HCT116 (cell line): ENCODE measurements around the gene PIK3R1. TPM values are rescaled to one million over a fixed set of nuclear protein-coding genes. Genes with fewer than 3 reads are reported as not detected.

Experiments used
- ATAC-seq: fragments of 200-7000 bp; cut with Tn5 transposase; 2 replicates; pipeline ENCODE4 v1.9.1; 2020; ENCODE audit warnings: mild to moderate bottlenecking, moderate library complexity
- BruUV-seq: library from RNA; stranded (reverse); fragments of 400-500 nt; replicated peaks from 2 replicates; lab custom pipeline; 2021; lab: Mats Ljungman, UMichigan
- CTCF ChIA-PET: fragments of 300-600 bp; sonication (Branson Sonifier 250); formaldehyde crosslinking; loops from one replicate; lab custom pipeline; 2021; ENCODE audit warnings: antibody characterized with exemption; lab: Charles Lee
- POLR2A ChIA-PET: fragments of 300-600, 350-600 bp; sonication (Branson Sonifier 250); formaldehyde crosslinking; loops from one replicate; lab custom pipeline; 2021; ENCODE audit warnings: antibody characterized with exemption; lab: Charles Lee
- RAD21 ChIA-PET, 2 experiments: fragments of 300-600 bp; sonication (Branson Sonifier 250); formaldehyde crosslinking; loops; one replicate each; lab custom pipeline; 2023; ENCODE audit warnings: low total read pairs in 2 of 2; ENCODE audit not compliant: uncharacterized antibody in 2 of 2, unreplicated experiment in 2 of 2, low non-redundant PET in 1 of 2; lab: Charles Lee
- DNase-seq: peaks from one replicate; pipeline ENCODE4 v3.0.0-alpha.2; 2010; ENCODE audit warnings: low read depth, low spot score
- H2AFZ ChIP-seq: fragments of 200-600 bp; shearing (Covaris generic), sonication (generic); 2 replicates; pipeline ENCODE4 v1.6.1; 2017; ENCODE audit warnings: low read depth, mixed run types, mixed read lengths, antibody characterized with exemption, low read length; ENCODE audit not compliant: poor library complexity, severe bottlenecking
- H3K27ac ChIP-seq: 2 replicates; pipeline ENCODE4 v1.5.1; 2012; ENCODE audit warnings: low read depth, low read length
- H3K27me3 ChIP-seq: fragments of 200-600 bp; sonication (generic); 2 replicates; pipeline ENCODE4 v1.6.1; 2016; ENCODE audit warnings: mixed run types, low read length, mixed read lengths; ENCODE audit not compliant: insufficient read depth
- H3K36me3 ChIP-seq, 2 experiments: fragments of 200-500 bp in 1 of 2; fragments of 200-600 bp in 1 of 2; sonication (Bioruptor generic) in 1 of 2; sonication (generic) in 1 of 2; 2 replicates each; pipeline versions ENCODE4 v1.5.1 to v1.6.1; 2014 to 2016; ENCODE audit warnings: low read length in 2 of 2, inconsistent platforms in 1 of 2, mixed read lengths in 1 of 2, mixed run types in 1 of 2; ENCODE audit not compliant: insufficient read depth in 2 of 2, control insufficient read depth in 1 of 2
- H3K4me1 ChIP-seq, 2 experiments: fragments of 200-600 bp in 1 of 2; sonication (generic) in 1 of 2; 2 replicates each; pipeline versions ENCODE4 v1.5.1 to v1.6.1; 2012 to 2017; ENCODE audit warnings: low read length in 2 of 2, inconsistent platforms in 1 of 2, mild to moderate bottlenecking in 1 of 2, mixed read lengths in 1 of 2, mixed run types in 1 of 2, moderate library complexity in 1 of 2; ENCODE audit not compliant: insufficient read depth in 2 of 2, control insufficient read depth in 1 of 2
- H3K4me2 ChIP-seq: fragments of 200-600 bp; sonication (generic); 2 replicates; pipeline ENCODE4 v1.6.1; 2017; ENCODE audit warnings: mixed run types, low read length, mixed read lengths
- H3K4me3 ChIP-seq, 2 experiments: fragments of 200-600 bp in 1 of 2; sonication (generic) in 1 of 2; replicated peaks in 1 of 2; 2 replicates each; pipeline ENCODE4 v1.5.1; 2011 to 2016; ENCODE audit warnings: low read length in 2 of 2, control low read depth in 1 of 2, low read depth in 1 of 2, mild to moderate bottlenecking in 1 of 2, mixed read lengths in 1 of 2, mixed run types in 1 of 2
- H3K79me2 ChIP-seq: fragments of 200-600 bp; sonication (generic); 2 replicates; pipeline ENCODE4 v1.6.1; 2017; ENCODE audit warnings: mild to moderate bottlenecking, mixed run types, low read length, moderate library complexity, mixed read lengths; ENCODE audit not compliant: insufficient read depth
- H3K9ac ChIP-seq: fragments of 200-600 bp; sonication (generic); 2 replicates; pipeline ENCODE4 v1.6.1; 2016; ENCODE audit warnings: low read length, mixed read lengths
- H3K9me2 ChIP-seq: fragments of 200-600 bp; sonication (generic), shearing (Covaris generic); 2 replicates; pipeline ENCODE4 v1.6.1; 2017; ENCODE audit warnings: mixed run types, mild to moderate bottlenecking, moderate library complexity; ENCODE audit not compliant: insufficient read depth
- H3K9me3 ChIP-seq, 2 experiments: fragments of 200-500 bp in 1 of 2; fragments of 200-600 bp in 1 of 2; sonication (Bioruptor generic) in 1 of 2; sonication (generic) in 1 of 2; 2 replicates each; pipeline ENCODE4 v1.6.1; 2014 to 2017; ENCODE audit warnings: low read length in 2 of 2, mixed read lengths in 2 of 2, inconsistent platforms in 1 of 2, low read depth in 1 of 2, mild to moderate bottlenecking in 1 of 2, mixed run types in 1 of 2, moderate library complexity in 1 of 2; ENCODE audit not compliant: control insufficient read depth in 1 of 2, insufficient read depth in 1 of 2
- H4K20me1 ChIP-seq: fragments of 200-600 bp; sonication (generic), shearing (Covaris generic); 2 replicates; pipeline ENCODE4 v1.6.1; 2017; ENCODE audit warnings: mixed run types, mild to moderate bottlenecking, moderate library complexity; ENCODE audit not compliant: insufficient read depth
- CBX3 ChIP-seq: IDR thresholded peaks from 2 replicates; pipeline ENCODE4 v1.6.1; 2012; ENCODE audit warnings: low read depth
- EGR1 ChIP-seq: IDR thresholded peaks from 2 replicates; pipeline ENCODE4 v1.6.1; 2012; ENCODE audit warnings: low read depth
- ELF1 ChIP-seq: IDR thresholded peaks from 2 replicates; pipeline ENCODE4 v1.6.1; 2012; ENCODE audit warnings: low read depth, borderline replicate concordance
- EZH2 ChIP-seq: fragments of 200-600 bp; sonication (generic); IDR thresholded peaks from 2 replicates; pipeline ENCODE4 v1.6.1; 2017; ENCODE audit warnings: antibody characterized with exemption, mixed run types
- EZH2phosphoT487 ChIP-seq: fragments of 200-600 bp; IDR thresholded peaks from 2 replicates; pipeline ENCODE4 v1.6.1; 2018; ENCODE audit warnings: antibody characterized with exemption, borderline replicate concordance
- FOSL1 ChIP-seq: IDR thresholded peaks from 2 replicates; pipeline ENCODE4 v1.6.1; 2012; ENCODE audit warnings: low read depth
- JUND ChIP-seq: IDR thresholded peaks from 2 replicates; pipeline ENCODE4 v1.6.1; 2012
- POLR2AphosphoS5 ChIP-seq: IDR thresholded peaks from 2 replicates; pipeline ENCODE4 v1.6.1; 2011; ENCODE audit warnings: mild to moderate bottlenecking, low read depth, low read length, moderate library complexity
- RAD21 ChIP-seq: IDR thresholded peaks from 2 replicates; pipeline ENCODE4 v1.6.1; 2012; ENCODE audit warnings: low read depth, mild to moderate bottlenecking
- SIN3A ChIP-seq: IDR thresholded peaks from 2 replicates; pipeline ENCODE4 v1.6.1; 2012; ENCODE audit warnings: low read depth
- SRF ChIP-seq: IDR thresholded peaks from 2 replicates; pipeline ENCODE4 v1.6.1; 2012; ENCODE audit warnings: low read depth
- TCF7L2 ChIP-seq: IDR thresholded peaks from 2 replicates; pipeline ENCODE4 v1.7.0; 2011; ENCODE audit warnings: borderline replicate concordance, inconsistent platforms; ENCODE audit not compliant: insufficient read depth, insufficient read length; ENCODE audit errors: extremely low read depth
- YY1 ChIP-seq: IDR thresholded peaks from 2 replicates; pipeline ENCODE4 v1.6.1; 2011; ENCODE audit warnings: low read length, low read depth, moderate library complexity, mild to moderate bottlenecking; ENCODE audit not compliant: insufficient replicate concordance; ENCODE audit errors: extremely low read depth
- ZFX ChIP-seq: fragments of 450-650 bp; IDR thresholded peaks from 2 replicates; pipeline ENCODE4 v1.6.1; 2017
- ZNF274 ChIP-seq: fragments of 200-500 bp; sonication (Bioruptor generic); IDR thresholded peaks from 2 replicates; pipeline ENCODE4 v1.6.1; 2014; ENCODE audit warnings: mild to moderate bottlenecking, low read depth, low read length, inconsistent platforms
- intact Hi-C: fragments of 100-400 bp; cut with micrococcal nuclease; formaldehyde crosslinking; loops from 2 replicates; pipeline ENCODE4 v1.10.0; 2022
- total RNA-seq: library from RNA; stranded (reverse); gene quantifications from one replicate; pipeline ENCODE4 v1.2.1, GENCODE V29; 2021; ENCODE audit not compliant: unreplicated experiment
- TF ChIP-seq, protein P1 (sequence below): IDR thresholded peaks from 2 replicates; pipeline ENCODE4 v1.6.1; 2012
- TF ChIP-seq, protein P2 (sequence below), 3 experiments: fragments of 200-600 bp in 1 of 3; sonication (generic) in 1 of 3; IDR thresholded peaks in 2 of 3; conservative IDR thresholded peaks in 1 of 3; 2 replicates each; pipeline ENCODE4 v1.5.1; 2012 to 2017; ENCODE audit warnings: low read depth in 2 of 3, low read length in 2 of 3, antibody characterized with exemption in 1 of 3, borderline replicate concordance in 1 of 3, control low read depth in 1 of 3, mild to moderate bottlenecking in 1 of 3, mixed read lengths in 1 of 3, mixed run types in 1 of 3, moderate library complexity in 1 of 3; ENCODE audit not compliant: insufficient read depth in 1 of 3
- TF ChIP-seq, protein P3 (sequence below): IDR thresholded peaks from 2 replicates; pipeline ENCODE4 v1.6.1; 2012; ENCODE audit warnings: low read depth

The PIK3R1 gene
- total RNA-seq, 1 experiment from 2014 or later: 7.2 TPM

DNA sequence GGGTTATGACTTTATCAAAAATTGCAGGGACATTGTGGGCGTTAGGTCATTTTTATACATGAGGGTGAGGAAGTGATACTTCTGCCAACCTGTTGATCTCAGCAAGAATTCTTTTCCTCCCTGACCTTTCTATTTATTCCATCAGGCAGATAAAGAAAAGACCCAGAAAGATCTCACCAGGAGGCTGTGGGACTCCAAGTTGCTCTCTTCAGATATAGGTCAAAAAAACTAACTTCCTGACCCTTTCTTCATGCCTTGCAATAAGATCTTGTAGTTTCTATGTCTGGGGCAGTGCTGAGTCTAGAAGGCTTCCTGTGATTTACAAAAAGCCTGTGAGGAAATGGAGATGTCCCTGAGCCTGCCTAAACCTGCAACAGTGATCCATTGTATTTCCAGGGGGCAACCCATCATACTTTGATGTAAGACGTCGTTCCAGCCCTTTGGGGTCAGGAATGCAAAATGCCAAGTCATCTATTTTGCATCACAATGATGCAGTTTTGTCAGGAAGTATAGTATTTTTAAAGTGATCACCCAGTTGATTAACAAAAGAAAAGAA lies 22.0 kb upstream of the PIK3R1 start:
- Histone ChIP-seq H3K4me1 (peaks cover 0 to 6% of the 10 kb centered on the region in 2 experiments; a peak in 2 of 4 replicates), H3K27ac (no peak overlapping the region), H3K9ac (no peak overlapping the region), H2AFZ (no peak overlapping the region), H3K9me3 (no peaks in the 10 kb centered on the region), H3K9me2 (no peaks in the 10 kb centered on the region), H3K36me3 (no peaks in the 10 kb centered on the region), H3K79me2 (no peaks in the 10 kb centered on the region), H4K20me1 (no peaks in the 10 kb centered on the region), H3K4me3 (no peak overlapping the region), H3K27me3 (no peaks in the 10 kb centered on the region), H3K4me2 (no peak overlapping the region)
- ChIA-PET CTCF (no interaction called here), POLR2A (no interaction called here), RAD21 (no interaction called here)
- TF ChIP-seq TCF7L2 (no peak), RAD21 (no peak), EZH2 (no peak), POLR2AphosphoS5 (no peak), ZFX (no peak), FOSL1 (no peak), SRF (no peak), JUND (no peak), EGR1 (no peak), SIN3A (no peak), ZNF274 (no peak), EZH2phosphoT487 (no peak), ELF1 (no peak), YY1 (no peak), CBX3 (no peak)
- TF ChIP-seq, protein P1, sequence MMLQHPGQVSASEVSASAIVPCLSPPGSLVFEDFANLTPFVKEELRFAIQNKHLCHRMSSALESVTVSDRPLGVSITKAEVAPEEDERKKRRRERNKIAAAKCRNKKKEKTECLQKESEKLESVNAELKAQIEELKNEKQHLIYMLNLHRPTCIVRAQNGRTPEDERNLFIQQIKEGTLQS: no peak
- TF ChIP-seq, protein P2, sequence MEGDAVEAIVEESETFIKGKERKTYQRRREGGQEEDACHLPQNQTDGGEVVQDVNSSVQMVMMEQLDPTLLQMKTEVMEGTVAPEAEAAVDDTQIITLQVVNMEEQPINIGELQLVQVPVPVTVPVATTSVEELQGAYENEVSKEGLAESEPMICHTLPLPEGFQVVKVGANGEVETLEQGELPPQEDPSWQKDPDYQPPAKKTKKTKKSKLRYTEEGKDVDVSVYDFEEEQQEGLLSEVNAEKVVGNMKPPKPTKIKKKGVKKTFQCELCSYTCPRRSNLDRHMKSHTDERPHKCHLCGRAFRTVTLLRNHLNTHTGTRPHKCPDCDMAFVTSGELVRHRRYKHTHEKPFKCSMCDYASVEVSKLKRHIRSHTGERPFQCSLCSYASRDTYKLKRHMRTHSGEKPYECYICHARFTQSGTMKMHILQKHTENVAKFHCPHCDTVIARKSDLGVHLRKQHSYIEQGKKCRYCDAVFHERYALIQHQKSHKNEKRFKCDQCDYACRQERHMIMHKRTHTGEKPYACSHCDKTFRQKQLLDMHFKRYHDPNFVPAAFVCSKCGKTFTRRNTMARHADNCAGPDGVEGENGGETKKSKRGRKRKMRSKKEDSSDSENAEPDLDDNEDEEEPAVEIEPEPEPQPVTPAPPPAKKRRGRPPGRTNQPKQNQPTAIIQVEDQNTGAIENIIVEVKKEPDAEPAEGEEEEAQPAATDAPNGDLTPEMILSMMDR (IDR thresholded peaks at IDR 0.05 in 2 of 3, conservative IDR thresholded peaks at IDR 0.05 in 1 of 3; ENCODE audit: borderline replicate concordance in 1 of 3, insufficient read depth in 1 of 3, low read depth in 2 of 3, low read length in 2 of 3): no peak
- TF ChIP-seq, protein P3, sequence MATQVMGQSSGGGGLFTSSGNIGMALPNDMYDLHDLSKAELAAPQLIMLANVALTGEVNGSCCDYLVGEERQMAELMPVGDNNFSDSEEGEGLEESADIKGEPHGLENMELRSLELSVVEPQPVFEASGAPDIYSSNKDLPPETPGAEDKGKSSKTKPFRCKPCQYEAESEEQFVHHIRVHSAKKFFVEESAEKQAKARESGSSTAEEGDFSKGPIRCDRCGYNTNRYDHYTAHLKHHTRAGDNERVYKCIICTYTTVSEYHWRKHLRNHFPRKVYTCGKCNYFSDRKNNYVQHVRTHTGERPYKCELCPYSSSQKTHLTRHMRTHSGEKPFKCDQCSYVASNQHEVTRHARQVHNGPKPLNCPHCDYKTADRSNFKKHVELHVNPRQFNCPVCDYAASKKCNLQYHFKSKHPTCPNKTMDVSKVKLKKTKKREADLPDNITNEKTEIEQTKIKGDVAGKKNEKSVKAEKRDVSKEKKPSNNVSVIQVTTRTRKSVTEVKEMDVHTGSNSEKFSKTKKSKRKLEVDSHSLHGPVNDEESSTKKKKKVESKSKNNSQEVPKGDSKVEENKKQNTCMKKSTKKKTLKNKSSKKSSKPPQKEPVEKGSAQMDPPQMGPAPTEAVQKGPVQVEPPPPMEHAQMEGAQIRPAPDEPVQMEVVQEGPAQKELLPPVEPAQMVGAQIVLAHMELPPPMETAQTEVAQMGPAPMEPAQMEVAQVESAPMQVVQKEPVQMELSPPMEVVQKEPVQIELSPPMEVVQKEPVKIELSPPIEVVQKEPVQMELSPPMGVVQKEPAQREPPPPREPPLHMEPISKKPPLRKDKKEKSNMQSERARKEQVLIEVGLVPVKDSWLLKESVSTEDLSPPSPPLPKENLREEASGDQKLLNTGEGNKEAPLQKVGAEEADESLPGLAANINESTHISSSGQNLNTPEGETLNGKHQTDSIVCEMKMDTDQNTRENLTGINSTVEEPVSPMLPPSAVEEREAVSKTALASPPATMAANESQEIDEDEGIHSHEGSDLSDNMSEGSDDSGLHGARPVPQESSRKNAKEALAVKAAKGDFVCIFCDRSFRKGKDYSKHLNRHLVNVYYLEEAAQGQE: no peak
- DNase-seq (no peak), ATAC-seq (no peak)
- intact Hi-C loops: no loop called here
- BruUV-seq: no TSS peak
